PC-3 (cell line): ENCODE results near the gene WDR48. TPM values are rescaled to one million over a fixed set of nuclear protein-coding genes. Genes with fewer than 3 reads are reported as not detected.

ENCODE experiments used
- ATAC-seq: fragments of 200-7000 bp; cut with Tn5 transposase; 2 replicates; pipeline ENCODE4 v1.9.1; 2020; ENCODE audit warnings: mild to moderate bottlenecking, moderate library complexity
- BruUV-seq: library from RNA; stranded (reverse); fragments of 400-500 nt; replicated peaks from 2 replicates; lab custom pipeline; 2021; lab: Mats Ljungman, UMichigan
- CTCF ChIA-PET: fragments of 300-600 bp; sonication (Branson Sonifier 250); formaldehyde crosslinking; loops from one replicate; lab custom pipeline; 2022; ENCODE audit warnings: antibody characterized with exemption; lab: Charles Lee
- POLR2A ChIA-PET: fragments of 300-600 bp; sonication (Branson Sonifier 250); formaldehyde crosslinking; loops from one replicate; lab custom pipeline; 2022; ENCODE audit warnings: antibody characterized with exemption; ENCODE audit not compliant: unreplicated experiment; lab: Charles Lee
- DNase-seq: peaks from one replicate; pipeline ENCODE4 v3.0.0-alpha.2; 2015
- H2AFZ ChIP-seq: fragments of 300-600 bp; sonication (generic); 2 replicates; pipeline ENCODE4 v1.6.0; 2016; ENCODE audit warnings: antibody characterized with exemption, low read length
- H3F3A ChIP-seq: fragments of 300-600 bp; sonication (generic); one replicate; pipeline ENCODE4 v1.6.0; 2017; ENCODE audit warnings: antibody characterized with exemption, low read length, control low read depth, mild to moderate bottlenecking; ENCODE audit not compliant: unreplicated experiment
- H3K27ac ChIP-seq: fragments of 300-600 bp; sonication (generic); 2 replicates; pipeline ENCODE4 v1.5.1; 2016; ENCODE audit warnings: mild to moderate bottlenecking, low read length
- H3K27me3 ChIP-seq: fragments of 300-600 bp; sonication (generic); 2 replicates; pipeline ENCODE4 v1.6.1; 2016; ENCODE audit warnings: low read length, mixed read lengths
- H3K36me3 ChIP-seq: fragments of 300-600 bp; sonication (generic); 2 replicates; pipeline ENCODE4 v1.6.1; 2016; ENCODE audit warnings: low read depth, mixed run types, low read length, mixed read lengths
- H3K4me1 ChIP-seq: fragments of 300-600 bp; sonication (generic); 2 replicates; pipeline ENCODE4 v1.5.1; 2016; ENCODE audit warnings: low read length; ENCODE audit not compliant: insufficient read depth
- H3K4me2 ChIP-seq: fragments of 300-600 bp; sonication (generic); 2 replicates; pipeline ENCODE4 v1.6.0; 2016; ENCODE audit warnings: low read length
- H3K4me3 ChIP-seq: fragments of 300-600 bp; sonication (generic); 2 replicates; pipeline ENCODE4 v1.5.1; 2016; ENCODE audit warnings: mild to moderate bottlenecking, low read length, mixed read lengths
- H3K79me2 ChIP-seq: fragments of 300-600 bp; sonication (generic); 2 replicates; pipeline ENCODE4 v1.6.1; 2017; ENCODE audit warnings: low read length, mixed read lengths
- H3K9ac ChIP-seq: fragments of 300-600 bp; sonication (generic); 2 replicates; pipeline ENCODE4 v1.6.0; 2016; ENCODE audit warnings: mild to moderate bottlenecking, low read length
- H3K9me2 ChIP-seq: fragments of 300-600 bp; sonication (generic); replicated peaks from 2 replicates; pipeline ENCODE4 v1.6.1; 2016; ENCODE audit warnings: mixed run types, low read length, mixed read lengths
- H3K9me3 ChIP-seq: fragments of 300-600 bp; sonication (generic); 2 replicates; pipeline ENCODE4 v1.6.1; 2016; ENCODE audit warnings: low read length, mixed read lengths
- H4K20me1 ChIP-seq: fragments of 300-600 bp; sonication (generic); 2 replicates; pipeline ENCODE4 v1.6.1; 2016; ENCODE audit warnings: low read length, mixed read lengths
- EZH2 ChIP-seq: fragments of 300-600 bp; sonication (generic); IDR thresholded peaks from one replicate; pipeline ENCODE4 v1.6.1; 2017; ENCODE audit warnings: antibody characterized with exemption, mild to moderate bottlenecking, low read length; ENCODE audit not compliant: unreplicated experiment
- EZH2phosphoT487 ChIP-seq: fragments of 300-600 bp; sonication (generic); IDR thresholded peaks from 2 replicates; pipeline ENCODE4 v1.6.1; 2018; ENCODE audit warnings: mild to moderate bottlenecking, antibody characterized with exemption, low read length, borderline replicate concordance
- intact Hi-C: fragments of 100-400 bp; cut with micrococcal nuclease; formaldehyde crosslinking; loops from 2 replicates; pipeline ENCODE4 v1.9.0; 2023
- total RNA-seq: library from RNA; depleted of rRNA; stranded (reverse); fragments of >200 nt; gene quantifications from 2 replicates; pipeline ENCODE4 v1.2.3, GENCODE V29; 2014
- TF ChIP-seq, protein P1 (sequence below): fragments of 300-600 bp; sonication (generic); conservative IDR thresholded peaks from 2 replicates; pipeline ENCODE4 v1.5.1; 2017; ENCODE audit warnings: antibody characterized with exemption, low read depth, mild to moderate bottlenecking, low read length

WDR48 gene
- total RNA-seq, 1 experiment from 2014 or later: 21.0 TPM

DNA sequence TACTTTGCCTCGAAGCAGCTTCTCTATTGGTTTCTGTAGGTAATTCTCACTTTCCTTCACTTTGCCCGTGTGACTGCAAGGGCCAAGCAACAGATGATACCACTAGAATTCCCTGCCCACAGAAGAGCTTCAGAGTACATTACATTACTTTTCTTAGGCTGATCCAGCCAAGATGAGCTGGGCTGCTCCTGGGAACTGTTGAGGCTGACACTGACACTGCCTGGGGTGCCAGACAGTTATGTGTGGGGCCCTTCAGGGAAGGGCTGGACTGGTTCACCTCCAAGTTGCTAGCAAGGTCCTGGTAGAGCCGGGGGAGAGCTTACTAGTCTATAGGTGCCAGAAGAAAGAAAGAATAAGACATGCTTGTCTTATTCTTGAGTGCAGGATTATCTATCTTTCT lies 36.6 kb downstream of the WDR48 start:
- no TSS peak for BruUV-seq
- Histone ChIP-seq H4K20me1 (no peaks in the 10 kb centered on the region), H3K36me3 (peaks cover 31% of the 10 kb centered on the region; the same call in 1 of the 2 replicates), H3K79me2 (no peaks in the 10 kb centered on the region), H3K27me3 (no peaks in the 10 kb centered on the region), H3K27ac (no peak overlapping the region), H3K9me2 (no peaks in the 10 kb centered on the region), H3K4me1 (no peaks in the 10 kb centered on the region), H2AFZ (no peak overlapping the region), H3K9ac (no peak overlapping the region), H3K4me3 (no peak overlapping the region), H3K4me2 (no peak overlapping the region), H3K9me3 (no peaks in the 10 kb centered on the region), H3F3A (no peaks in the 10 kb centered on the region)
- CTCF ChIA-PET: no interaction called here
- intact Hi-C loops: no loop called here
- DNase-seq (no peak), ATAC-seq (no peak)
- TF ChIP-seq EZH2 (no peak), EZH2phosphoT487 (no peak)
- TF ChIP-seq, protein P1, sequence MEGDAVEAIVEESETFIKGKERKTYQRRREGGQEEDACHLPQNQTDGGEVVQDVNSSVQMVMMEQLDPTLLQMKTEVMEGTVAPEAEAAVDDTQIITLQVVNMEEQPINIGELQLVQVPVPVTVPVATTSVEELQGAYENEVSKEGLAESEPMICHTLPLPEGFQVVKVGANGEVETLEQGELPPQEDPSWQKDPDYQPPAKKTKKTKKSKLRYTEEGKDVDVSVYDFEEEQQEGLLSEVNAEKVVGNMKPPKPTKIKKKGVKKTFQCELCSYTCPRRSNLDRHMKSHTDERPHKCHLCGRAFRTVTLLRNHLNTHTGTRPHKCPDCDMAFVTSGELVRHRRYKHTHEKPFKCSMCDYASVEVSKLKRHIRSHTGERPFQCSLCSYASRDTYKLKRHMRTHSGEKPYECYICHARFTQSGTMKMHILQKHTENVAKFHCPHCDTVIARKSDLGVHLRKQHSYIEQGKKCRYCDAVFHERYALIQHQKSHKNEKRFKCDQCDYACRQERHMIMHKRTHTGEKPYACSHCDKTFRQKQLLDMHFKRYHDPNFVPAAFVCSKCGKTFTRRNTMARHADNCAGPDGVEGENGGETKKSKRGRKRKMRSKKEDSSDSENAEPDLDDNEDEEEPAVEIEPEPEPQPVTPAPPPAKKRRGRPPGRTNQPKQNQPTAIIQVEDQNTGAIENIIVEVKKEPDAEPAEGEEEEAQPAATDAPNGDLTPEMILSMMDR: no peak
- POLR2A ChIA-PET: no interaction called here

DNA sequence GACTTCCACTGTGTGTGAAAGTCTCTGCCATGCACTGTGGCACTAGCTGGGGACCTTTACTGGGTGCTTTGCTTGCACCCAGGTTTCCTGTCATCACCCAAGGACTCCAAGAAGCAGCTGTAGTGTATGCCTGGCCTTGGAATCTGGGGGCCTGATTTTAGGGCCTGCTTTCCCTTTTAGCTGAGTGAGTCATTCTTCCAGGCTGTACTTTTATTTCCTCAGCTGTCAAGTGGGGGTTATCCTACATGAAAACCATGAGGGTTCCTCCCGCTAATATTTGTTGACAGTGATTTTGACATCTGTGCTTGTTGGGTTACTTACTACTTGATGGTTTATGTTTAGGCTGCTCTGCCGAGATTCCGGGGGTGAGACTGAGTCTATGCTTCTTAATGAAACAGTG lies 37.1 kb downstream of the WDR48 start:
- Histone ChIP-seq H3K4me3 (no peak overlapping the region), H3K79me2 (no peaks in the 10 kb centered on the region), H3K27me3 (no peaks in the 10 kb centered on the region), H3K4me2 (no peak overlapping the region), H3K9ac (no peak overlapping the region), H3K9me3 (no peaks in the 10 kb centered on the region), H2AFZ (no peak overlapping the region), H3K9me2 (no peaks in the 10 kb centered on the region), H3K27ac (no peak overlapping the region), H3K4me1 (no peaks in the 10 kb centered on the region), H3F3A (no peaks in the 10 kb centered on the region), H3K36me3 (peaks cover 31% of the 10 kb centered on the region; the same call in 1 of the 2 replicates), H4K20me1 (no peaks in the 10 kb centered on the region)
- TF ChIP-seq EZH2: no peak
- no peak for TF ChIP-seq EZH2phosphoT487
- TF ChIP-seq, protein P1: no peak
- ATAC-seq: no peak
- no peak for DNase-seq
- no TSS peak for BruUV-seq
- ChIA-PET POLR2A (no interaction called here), CTCF (no interaction called here)
- intact Hi-C loops: no loop called here

- CTCF ChIA-PET: no interaction called here
- ATAC-seq: no peak
- H3K36me3 ChIP-seq: peaks cover 33% of the 10 kb centered on the region; the same call in 1 of the 2 replicates
Observed at GRCh38 chr3:39090922-39091321, 39.1 kb downstream of the WDR48 start.

More at GRCh38 chr3:39090922-39091321, 39.1 kb downstream of the WDR48 start:
- Histone ChIP-seq H3K4me1 (no peaks in the 10 kb centered on the region), H3K27me3 (no peaks in the 10 kb centered on the region), H3K27ac (no peak overlapping the region), H3K9ac (no peak overlapping the region), H3K9me3 (no peaks in the 10 kb centered on the region), H3K9me2 (no peaks in the 10 kb centered on the region), H3K79me2 (no peaks in the 10 kb centered on the region), H4K20me1 (no peaks in the 10 kb centered on the region), H2AFZ (no peak overlapping the region), H3F3A (no peaks in the 10 kb centered on the region), H3K4me2 (no peak overlapping the region), H3K4me3 (no peak overlapping the region)
- intact Hi-C loops: no loop called here
- TF ChIP-seq EZH2phosphoT487 (no peak), EZH2 (no peak)
- TF ChIP-seq, protein P1: no peak
- POLR2A ChIA-PET: no interaction called here
- BruUV-seq: no TSS peak
- no peak for DNase-seq
